MCF 10A (cell line): ENCODE data around the gene PLA2G3. TPM values are rescaled to one million over a fixed set of nuclear protein-coding genes. Genes with fewer than 3 reads are reported as not detected.
A peak's percentile ranks its signal among the peaks of the same experiment; 100 is the strongest.
"Not testable (repeated sequence)": the region's sequence is repeated elsewhere in the genome, so short reads cannot be mapped to it uniquely, and the experiment has no call there.

Experiments
- BruUV-seq: library from RNA; stranded (reverse); fragments of 400-500 nt; replicated peaks from 2 replicates; lab custom pipeline; 2021; lab: Mats Ljungman, UMichigan
- CTCF ChIA-PET: fragments of 300-600 bp; sonication (Branson Sonifier 250); formaldehyde crosslinking; extraction: SDS; loops from one replicate; lab custom pipeline; 2021; ENCODE audit warnings: antibody characterized with exemption, inconsistent platforms; lab: Yijun Ruan, JAX
- POLR2A ChIA-PET: fragments of 300-600, 350-650 bp; sonication (Branson Sonifier 250); formaldehyde crosslinking; extraction: SDS; loops from one replicate; lab custom pipeline; 2020; ENCODE audit warnings: antibody characterized with exemption, inconsistent platforms; lab: Yijun Ruan, JAX
- DNase-seq: peaks from one replicate; pipeline ENCODE4 v3.0.0-alpha.2; 2018; ENCODE audit not compliant: unreplicated experiment
- H3K27ac Mint-ChIP-seq: one replicate; pipeline ENCODE4 v1.8.0; 2022; ENCODE audit warnings: mild to moderate bottlenecking, low read depth, mixed read lengths; ENCODE audit not compliant: unreplicated experiment
- H3K27me3 Mint-ChIP-seq: one replicate; pipeline ENCODE4 v1.8.0; 2022; ENCODE audit warnings: mixed read lengths; ENCODE audit not compliant: insufficient read depth, unreplicated experiment
- H3K36me3 Mint-ChIP-seq: one replicate; pipeline ENCODE4 v1.8.0; 2022; ENCODE audit warnings: mild to moderate bottlenecking, moderate library complexity, mixed read lengths; ENCODE audit not compliant: insufficient read depth, unreplicated experiment
- H3K4me1 Mint-ChIP-seq: one replicate; pipeline ENCODE4 v1.8.0; 2022; ENCODE audit warnings: mixed read lengths; ENCODE audit not compliant: insufficient read depth, unreplicated experiment
- H3K4me3 Mint-ChIP-seq: one replicate; pipeline ENCODE4 v1.8.0; 2022; ENCODE audit warnings: mild to moderate bottlenecking, moderate library complexity, mixed read lengths; ENCODE audit not compliant: unreplicated experiment
- H3K9me3 Mint-ChIP-seq: one replicate; pipeline ENCODE4 v1.8.0; 2022; ENCODE audit warnings: mixed read lengths; ENCODE audit not compliant: unreplicated experiment
- CTCF ChIP-seq: fragments of 200-600 bp; IDR thresholded peaks from one replicate; pipeline ENCODE4 v1.8.0; 2022; ENCODE audit warnings: antibody characterized with exemption, mild to moderate bottlenecking; ENCODE audit not compliant: unreplicated experiment
- intact Hi-C: fragments of 100-400 bp; cut with micrococcal nuclease; formaldehyde crosslinking; loops from 2 replicates; pipeline ENCODE4 v1.14.1; 2022
- total RNA-seq: library from RNA; stranded (reverse); gene quantifications from 2 replicates; pipeline ENCODE4 v1.2.3, GENCODE V29; 2022

The PLA2G3 gene
- total RNA-seq, 1 experiment from 2014 or later = not detected

- POLR2A ChIA-PET = interaction anchor here (0.6 to 13.5 kb wide), 9 partner anchors 13 to 192 kb away, joined by 3 to 164 read pairs (median 4); partner anchors contain the start of genes LIMK2 and RNF185
- Mint-ChIP-seq H3K9me3 (no peaks in the 10 kb centered on the region), H3K4me1 (peaks cover 37% of the 10 kb centered on the region), H3K27ac (peak overlapping the region; percentile 83), H3K36me3 (peaks cover 37% of the 10 kb centered on the region), H3K4me3 (peak overlapping the region; percentile 40), H3K27me3 (no peaks in the 10 kb centered on the region)
- CTCF ChIA-PET = interaction anchor here (0.6 to 1.5 kb wide), 5 partner anchors 45 to 173 kb away, joined by 3 to 5 read pairs (median 5); partner anchors contain the start of genes PATZ1 and SELENOM
- no TSS peak for BruUV-seq
- DNase-seq = peak; percentile 68
- no peak for TF ChIP-seq CTCF
- intact Hi-C loops = loop anchor here (1.0 kb wide), 1 partner anchor 19 kb away; no protein-coding TSS in a partner anchor
Observed at GRCh38 chr22:31173386-31174145, 33.3 kb upstream of the PLA2G3 start.

GRCh38 chr22:31171734-31172133 lies 31.4 kb upstream of the PLA2G3 start:
- H3K27ac Mint-ChIP-seq, H3K9me3 Mint-ChIP-seq, BruUV-seq, H3K4me3 Mint-ChIP-seq, DNase-seq, H3K27me3 Mint-ChIP-seq, intact Hi-C loops: not testable (repeated sequence)
- H3K36me3 Mint-ChIP-seq = peaks cover 49% of the 10 kb centered on the region
- ChIA-PET CTCF (interaction anchor here (0.6 to 1.1 kb wide), 3 partner anchors 79 to 216 kb away, joined by 3 read pairs; no protein-coding TSS in a partner anchor), POLR2A (interaction anchor here (0.6 to 13.5 kb wide), 2 partner anchors 8 to 11 kb away, joined by 3 to 164 read pairs; partner anchors contain the start of gene RNF185)
- H3K4me1 Mint-ChIP-seq = peaks cover 23% of the 10 kb centered on the region

- BruUV-seq = no TSS peak
- Mint-ChIP-seq H3K27me3 (no peaks in the 10 kb centered on the region), H3K9me3 (no peaks in the 10 kb centered on the region), H3K27ac (no peak overlapping the region), H3K36me3 (peaks cover 55% of the 10 kb centered on the region), H3K4me3 (no peak overlapping the region), H3K4me1 (peaks cover 22% of the 10 kb centered on the region)
- DNase-seq = no peak
- no peak for TF ChIP-seq CTCF
- ChIA-PET CTCF (interaction anchor here (0.7 to 1.2 kb wide), 4 partner anchors 41 to 204 kb away, joined by 3 read pairs; partner anchors contain the start of gene LIMK2), POLR2A (interaction anchor here (0.6 to 13.5 kb wide), 3 partner anchors 9 to 747 kb away, joined by 3 to 164 read pairs (median 3); partner anchors contain the start of gene RNF185)
- intact Hi-C loops = no loop called here
Observed at GRCh38 chr22:31170971-31171370, 30.7 kb upstream of the PLA2G3 start.

- Mint-ChIP-seq H3K27ac (peak overlapping the region; percentile 57), H3K9me3 (no peaks in the 10 kb centered on the region), H3K4me3 (peak overlapping the region; percentile 89), H3K36me3 (peaks cover 50% of the 10 kb centered on the region), H3K27me3 (no peaks in the 10 kb centered on the region), H3K4me1 (peaks cover 14% of the 10 kb centered on the region)
- intact Hi-C loops = no loop called here
- BruUV-seq = no TSS peak
- DNase-seq = no peak
- ChIA-PET POLR2A (interaction anchor here (0.6 to 11.8 kb wide), 14 partner anchors 14 to 835 kb away, joined by 3 to 164 read pairs (median 6); partner anchors contain the start of genes LIMK2 and SELENOM), CTCF (interaction anchor here (0.6 to 4.5 kb wide), 14 partner anchors 12 to 722 kb away, joined by 3 to 40 read pairs (median 4); partner anchors contain the start of gene LIMK2)
- TF ChIP-seq CTCF = no peak
Observed at GRCh38 chr22:31162015-31162765, 21.9 kb upstream of the PLA2G3 start.
